ENCODE results near the gene SNX20.

Gene SNX20

GRCh38 chr16:50622643-50623369 is 58.3 kb downstream of the SNX20 start:
- no peak for TF ChIP-seq CTCF (conservative IDR thresholded peaks at IDR 0.05; ENCODE audit: low read depth, low read length)
- DNase-seq (ENCODE audit: low read depth): no peak
- no peak overlapping the region for H3K4me3 ChIP-seq (ENCODE audit: low read length)

- TF ChIP-seq CTCF (conservative IDR thresholded peaks at IDR 0.05; ENCODE audit: low read depth, low read length): no peak
- DNase-seq (ENCODE audit: low read depth): no peak
- H3K4me3 ChIP-seq (ENCODE audit: low read length): no peak overlapping the region
Observed at GRCh38 chr16:50622029-50622428, 59.1 kb downstream of the SNX20 start.

Measured in retinal pigment epithelial cell (primary cell).